SK-N-SH (cell line): ENCODE measurements around the gene COLEC12.

ENCODE experiments used
- CTCF ChIP-seq: fragments of 200-600 bp; sonication (generic); IDR thresholded peaks from 2 replicates; pipeline ENCODE4 v1.6.1; 2017; ENCODE audit warnings: antibody characterized with exemption, mild to moderate bottlenecking, moderate library complexity
- ELF1 ChIP-seq: IDR thresholded peaks from 2 replicates; pipeline ENCODE4 v1.4.0; 2012
- JUND ChIP-seq: IDR thresholded peaks from 2 replicates; pipeline ENCODE4 v1.4.0; 2012
- POLR2AphosphoS5 ChIP-seq: IDR thresholded peaks from 2 replicates; pipeline ENCODE4 v1.6.1; 2012; ENCODE audit warnings: low read depth, low read length
- REST ChIP-seq: IDR thresholded peaks from 2 replicates; pipeline ENCODE4 v1.6.1; 2012; ENCODE audit warnings: mild to moderate bottlenecking, low read depth, low read length, moderate library complexity
- SIN3A ChIP-seq: IDR thresholded peaks from 2 replicates; pipeline ENCODE4 v1.6.1; 2012; ENCODE audit warnings: low read depth, mild to moderate bottlenecking, low read length, moderate library complexity, borderline replicate concordance

GRCh38 chr18:463827-464541 is 36.5 kb downstream of the COLEC12 start:
- TF ChIP-seq JUND = no peak
- TF ChIP-seq POLR2AphosphoS5 = no peak
- TF ChIP-seq ELF1 = no peak
- TF ChIP-seq REST = no peak
- TF ChIP-seq SIN3A = no peak
- TF ChIP-seq CTCF = no peak
